Stimulated activated naive CD4-positive, alpha-beta T cell (primary cell): ENCODE results near the gene CAMSAP1.
"Not testable (repeated sequence)": the region's sequence is repeated elsewhere in the genome, so short reads cannot be mapped to it uniquely, and the experiment has no call there.

Experiments
- DNase-seq, 6 experiments: peaks; one replicate each; lab custom pipeline; 2025; lab: John Stamatoyannopoulos, UW

The CAMSAP1 gene

GRCh38 chr9:135907431-135908092, at the start of gene CAMSAP1:
Gene CAMSAP1 (minus strand): TSS chr9:135907546. CDS start chr9:135907159, 387 bp downstream.
- peak; percentile 89 to 95 (median 94) for DNase-seq

- DNase-seq = no peak
Measured at GRCh38 chr9:135956802-135957174, 49.4 kb upstream of the CAMSAP1 start.

DNA sequence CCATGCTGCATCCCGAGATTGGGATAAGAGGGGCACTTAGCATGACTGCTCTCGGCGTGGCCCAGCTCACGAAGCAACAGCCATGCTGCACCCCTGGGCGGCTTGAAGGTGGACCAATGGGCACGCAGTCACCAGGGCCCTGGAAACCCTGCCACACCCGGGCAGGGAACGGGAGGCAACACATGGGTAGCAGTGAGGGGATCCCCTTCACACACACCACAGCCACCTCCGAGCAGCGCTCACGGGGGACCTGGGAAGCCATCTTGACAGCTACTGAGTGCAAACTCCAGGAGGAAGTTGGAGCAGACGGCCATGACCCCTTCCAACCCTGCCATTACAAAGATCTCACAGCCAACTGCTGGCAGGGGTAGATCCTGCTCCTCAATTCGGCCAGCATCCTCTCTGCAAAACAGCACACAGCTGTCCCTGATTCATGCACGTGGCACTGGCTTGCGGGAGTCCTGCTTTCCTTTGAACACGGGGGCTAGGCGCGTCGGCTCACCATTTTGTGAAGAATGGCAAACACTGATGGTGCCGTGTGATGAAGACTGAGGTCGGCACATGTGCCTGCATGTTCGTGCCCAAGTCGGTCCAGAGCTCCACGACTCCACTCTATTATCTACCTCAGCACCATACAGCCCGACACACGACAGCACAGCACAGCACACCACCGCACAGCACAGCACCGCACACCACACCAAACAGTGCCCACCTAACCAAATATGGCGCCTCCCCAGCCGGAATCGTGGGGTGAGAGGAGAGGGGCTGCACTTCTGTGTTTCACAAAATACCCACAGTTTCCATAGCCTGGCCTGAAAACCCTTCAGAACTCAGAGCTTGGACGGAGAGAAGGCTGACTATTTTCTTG, 48.8 kb upstream of the CAMSAP1 start:
- no peak for DNase-seq

- no peak for DNase-seq
Measured at GRCh38 chr9:135952664-135953206, 45.4 kb upstream of the CAMSAP1 start.

DNA sequence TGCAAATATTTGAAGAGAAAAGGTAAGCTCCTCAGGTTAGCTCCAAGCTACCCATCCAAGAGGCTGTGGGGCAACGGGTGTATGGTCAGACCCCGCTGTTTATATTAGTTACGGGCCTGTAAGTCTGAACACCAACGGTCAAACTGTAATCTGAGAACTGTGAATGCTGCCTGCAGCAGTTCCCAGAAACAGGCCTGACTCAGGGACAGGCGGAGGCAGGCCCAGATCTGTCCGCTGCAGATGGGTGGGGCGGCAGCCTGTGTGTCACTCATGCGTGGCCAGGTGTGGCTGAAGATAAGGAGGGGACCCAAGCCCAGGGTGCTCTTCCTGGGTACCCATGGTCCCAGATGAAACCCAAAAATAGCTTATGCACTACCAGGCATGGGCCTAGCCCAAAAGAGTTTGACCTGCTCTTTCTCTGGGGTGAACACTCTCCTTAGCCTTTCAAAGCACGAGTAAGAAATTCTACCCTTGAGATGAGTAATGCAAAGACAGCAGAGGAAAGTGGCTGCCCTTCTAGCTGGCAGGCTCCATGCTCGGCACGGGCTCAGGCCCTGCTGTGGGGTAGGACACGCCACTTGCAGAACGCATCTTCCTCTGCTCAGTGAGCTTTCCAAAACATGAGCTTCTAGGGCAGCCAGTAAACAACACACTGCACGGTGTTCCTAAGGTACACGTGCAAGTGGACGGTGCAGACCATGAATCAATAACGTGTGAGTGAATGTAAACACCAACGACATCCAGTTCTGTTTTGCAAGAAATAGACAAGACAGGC, 44.7 kb upstream of the CAMSAP1 start:
- DNase-seq = no peak

GRCh38 chr9:135951310-135951709, 44.0 kb upstream of the CAMSAP1 start:
- DNase-seq = not testable (repeated sequence)

- DNase-seq = not testable (repeated sequence)
Measured at GRCh38 chr9:135950841-135951240, 43.5 kb upstream of the CAMSAP1 start.

- DNase-seq = no peak
Measured at GRCh38 chr9:135950135-135950682, 42.9 kb upstream of the CAMSAP1 start.

DNA sequence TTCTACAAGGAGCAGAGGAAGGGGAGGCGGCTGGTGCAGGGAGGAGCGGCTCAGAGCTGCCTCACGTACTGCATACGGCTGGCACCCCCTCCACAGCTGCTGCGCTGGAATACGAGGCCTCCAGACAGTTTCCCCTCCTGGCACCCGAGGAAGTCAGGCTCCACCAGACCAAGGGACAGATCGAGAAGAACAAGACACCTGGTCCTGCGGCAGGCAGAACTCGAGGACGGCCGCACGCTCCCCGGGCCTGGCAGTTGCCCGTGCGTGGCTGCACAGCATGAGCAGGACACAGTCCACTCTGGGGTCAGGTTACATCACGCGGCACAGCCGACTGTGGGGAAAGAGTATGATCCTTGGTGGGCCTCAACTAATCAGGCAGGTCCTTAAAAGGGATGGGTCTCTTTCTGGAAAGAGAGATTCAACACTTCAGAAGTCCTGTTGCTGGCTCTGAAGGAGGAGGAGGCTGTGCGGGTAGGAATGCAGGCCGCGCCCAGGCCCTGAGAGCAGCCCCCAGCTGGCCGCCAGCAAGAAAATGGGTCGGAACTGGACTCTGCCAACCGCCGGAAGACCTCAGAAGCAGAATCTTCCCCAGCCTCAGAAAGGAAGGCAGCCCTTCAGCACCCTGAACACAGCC, 42.3 kb upstream of the CAMSAP1 start:
- DNase-seq = no peak

DNA sequence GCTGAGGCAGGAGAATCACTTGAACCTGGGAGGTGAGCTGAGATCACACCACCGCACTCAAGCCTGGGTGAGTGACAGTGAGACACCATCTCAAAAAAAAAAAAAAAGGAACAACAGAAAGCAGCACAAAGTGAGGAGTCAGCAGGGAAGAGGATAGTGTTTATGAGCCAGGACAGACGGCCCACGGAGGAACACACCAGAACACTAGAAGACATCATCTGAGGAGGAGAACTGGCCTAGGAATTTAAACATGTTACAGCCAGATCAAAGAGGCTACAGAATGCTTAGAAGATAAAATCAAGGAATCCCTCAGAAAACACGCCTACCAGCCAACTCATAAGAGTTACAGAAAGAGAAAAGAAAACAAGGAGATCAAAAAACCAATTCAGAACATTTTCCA, 41.6 kb upstream of the CAMSAP1 start:
- no peak for DNase-seq

DNA sequence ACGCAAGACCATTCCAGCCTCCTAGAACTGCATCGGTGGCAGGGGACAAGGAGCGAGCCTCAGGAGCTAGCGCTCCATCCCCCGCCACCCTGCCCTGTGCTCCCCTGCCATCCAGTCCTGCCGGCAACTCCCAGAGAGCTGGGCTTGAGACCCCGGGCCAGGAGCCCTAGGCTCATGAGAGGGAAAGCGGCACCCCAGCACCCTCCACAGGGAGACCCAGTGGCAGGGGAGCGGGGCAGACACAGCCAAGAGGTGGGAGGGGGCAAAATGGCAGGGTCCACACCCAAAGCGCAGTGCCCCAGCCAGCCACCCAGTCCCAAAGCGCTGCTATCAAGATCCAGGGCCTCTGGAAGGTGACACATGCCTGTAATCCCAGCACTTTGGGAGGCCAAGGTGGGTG, 41.1 kb upstream of the CAMSAP1 start:
- DNase-seq = no peak

- no peak for DNase-seq
Measured at GRCh38 chr9:135947582-135947981, 40.2 kb upstream of the CAMSAP1 start.

GRCh38 chr9:135947105-135947504, 39.8 kb upstream of the CAMSAP1 start:
- not testable (repeated sequence) for DNase-seq

- no peak for DNase-seq
Measured at GRCh38 chr9:135946392-135946994, 39.1 kb upstream of the CAMSAP1 start.

DNA sequence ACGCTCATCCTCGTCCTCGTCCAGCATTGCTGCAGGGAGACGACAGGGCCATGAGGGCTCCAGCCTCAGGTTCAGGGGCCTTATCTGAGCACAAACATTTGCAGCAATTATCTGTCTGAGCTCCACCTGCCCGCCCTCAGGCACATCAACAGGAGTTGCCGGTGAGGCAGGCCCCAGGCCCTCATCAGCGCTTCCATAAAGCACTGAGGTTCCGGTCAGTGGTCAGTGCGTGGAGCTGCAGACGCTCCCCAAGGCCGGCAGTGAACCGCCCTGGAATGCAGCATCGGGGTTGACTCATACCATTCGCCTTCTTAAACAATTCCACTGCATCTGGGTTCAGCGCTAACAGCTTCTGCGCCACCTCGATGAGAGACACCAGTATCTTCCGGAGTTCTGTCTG, 38.6 kb upstream of the CAMSAP1 start:
- DNase-seq = no peak

DNA sequence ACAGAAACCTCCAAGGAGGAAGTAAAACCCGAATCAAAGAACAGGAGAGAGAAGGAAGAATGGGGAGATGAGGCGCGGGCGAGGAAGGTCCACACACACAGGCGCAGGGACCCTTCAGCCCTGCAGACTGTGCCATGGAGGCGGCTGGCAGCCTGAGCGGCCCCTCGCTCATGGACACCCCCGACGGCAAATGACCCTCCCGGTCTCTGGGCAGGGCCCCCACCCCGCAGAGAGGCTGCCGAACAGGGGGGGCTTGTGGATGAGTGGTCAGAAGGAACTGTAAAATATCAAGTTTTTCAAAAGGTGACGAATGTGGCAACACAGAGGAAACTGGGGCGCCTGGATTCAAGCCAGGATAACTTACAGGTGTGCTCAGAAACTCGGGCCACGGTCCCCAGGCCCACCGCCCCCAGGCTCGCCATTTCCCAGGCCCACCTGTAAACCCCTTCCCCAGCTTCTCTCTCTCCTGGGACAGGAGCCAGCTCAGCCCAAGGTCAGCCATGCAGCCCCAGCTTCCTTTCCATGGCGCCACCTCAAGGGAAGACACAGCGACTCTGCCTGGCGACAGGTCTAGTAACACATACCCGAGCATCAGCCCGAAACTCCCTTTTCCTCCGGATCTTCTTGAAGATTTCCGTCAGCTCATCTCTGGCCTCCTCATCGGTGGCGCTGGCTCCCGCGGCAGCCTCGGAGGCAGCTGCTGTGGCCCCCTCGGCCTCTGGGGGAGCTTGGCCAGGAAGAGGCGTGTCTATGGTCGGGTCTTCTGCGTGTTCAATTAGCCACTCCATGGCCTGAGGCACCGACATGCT, 37.3 kb upstream of the CAMSAP1 start:
- DNase-seq = no peak

DNA sequence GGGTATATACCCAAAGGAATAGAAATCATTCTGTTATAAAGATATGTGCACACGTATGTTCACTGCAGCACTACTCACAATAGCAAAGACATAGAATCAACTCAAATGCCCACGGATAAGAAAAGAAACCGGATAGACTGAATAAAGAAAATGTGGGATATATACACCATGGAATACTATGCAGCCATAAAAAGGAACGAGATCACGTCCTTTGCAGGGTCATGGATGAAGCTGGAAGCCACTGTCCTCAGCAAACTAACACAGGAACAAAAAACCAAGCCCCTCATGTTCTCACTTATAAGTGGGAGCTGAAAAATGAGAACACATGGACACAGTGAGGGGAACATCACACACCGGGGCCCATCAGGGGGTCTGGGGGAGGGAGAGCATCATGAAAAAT, 36.3 kb upstream of the CAMSAP1 start:
- not testable (repeated sequence) for DNase-seq

DNA sequence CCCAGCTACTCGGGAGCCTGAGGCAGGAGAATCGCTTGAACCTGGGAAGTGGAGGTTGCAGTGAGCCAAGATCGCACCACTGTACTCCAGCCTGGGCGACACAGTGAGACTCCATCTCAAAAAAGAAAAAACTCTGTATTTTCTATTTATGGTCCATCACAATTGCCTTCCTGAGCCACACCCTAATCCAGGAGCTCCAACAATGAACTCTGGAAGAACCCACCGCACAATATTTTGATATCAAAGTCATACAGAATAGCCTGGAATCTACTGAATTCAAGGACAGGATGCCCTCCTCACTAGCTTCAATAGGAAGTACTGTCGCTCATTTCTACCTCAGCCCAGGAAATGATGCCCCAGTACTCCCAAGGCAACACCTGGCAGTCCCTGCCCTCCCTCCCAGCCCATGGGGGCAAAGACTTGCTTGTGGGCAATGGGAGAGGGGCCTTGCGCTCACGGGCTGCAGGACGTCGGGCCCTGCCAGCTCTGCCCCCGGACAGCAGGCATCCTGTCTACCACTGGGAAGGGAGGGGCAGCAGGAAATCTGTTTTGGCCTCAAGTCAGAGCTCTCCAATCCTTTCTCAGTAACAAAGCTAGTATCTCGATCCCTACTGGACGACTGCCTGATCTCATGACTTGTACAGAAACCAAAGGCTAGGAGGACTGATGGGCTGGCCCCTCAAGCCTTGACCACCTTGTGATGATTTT, 34.1 kb upstream of the CAMSAP1 start:
- no peak for DNase-seq
